SK-N-SH (cell line): ENCODE measurements around the gene CAMKMT. TPM values are rescaled to one million over a fixed set of nuclear protein-coding genes. Genes with fewer than 3 reads are reported as not detected.
A peak's percentile ranks its signal among the peaks of the same experiment; 100 is the strongest.

Experiments used
- CTCF ChIA-PET: fragments of 300-600, 350-600 bp; formaldehyde crosslinking; extraction: SDS; loops from one replicate; lab custom pipeline; 2021; lab: Yijun Ruan, JAX
- POLR2A ChIA-PET: fragments of 350-600 bp; sonication (Branson Sonifier 250); formaldehyde crosslinking; extraction: SDS; loops from one replicate; lab custom pipeline; 2020; ENCODE audit warnings: antibody characterized with exemption, inconsistent platforms; lab: Yijun Ruan, JAX
- DNase-seq: peaks from one replicate; pipeline ENCODE4 v3.0.0; 2012
- H2AFZ ChIP-seq: fragments of 200-600 bp; sonication (generic); 2 replicates; pipeline ENCODE4 v1.8.1; 2016; ENCODE audit warnings: antibody characterized with exemption, mild to moderate bottlenecking, low read depth
- H3F3A ChIP-seq: fragments of 200-600 bp; sonication (generic); replicated peaks from 2 replicates; pipeline ENCODE3; 2016; ENCODE audit warnings: antibody characterized with exemption, mild to moderate bottlenecking; ENCODE audit not compliant: insufficient read depth
- H3K27ac ChIP-seq, 2 experiments: fragments of 200-500 bp in 1 of 2; fragments of 200-600 bp in 1 of 2; sonication (Bioruptor generic) in 1 of 2; sonication (generic), shearing (Covaris generic) in 1 of 2; 2 replicates each; pipeline versions ENCODE4 v1.5.1 to v1.6.1; 2014 to 2016; ENCODE audit warnings: low read depth in 2 of 2, inconsistent platforms in 1 of 2, low read length in 1 of 2, mild to moderate bottlenecking in 1 of 2, mixed read lengths in 1 of 2
- H3K27me3 ChIP-seq: fragments of 200-600 bp; sonication (generic), shearing (Covaris generic); 2 replicates; pipeline ENCODE4 v1.6.1; 2016; ENCODE audit warnings: mixed run types; ENCODE audit not compliant: insufficient read depth
- H3K36me3 ChIP-seq, 2 experiments: fragments of 200-500 bp in 1 of 2; fragments of 200-600 bp in 1 of 2; sonication (Bioruptor generic) in 1 of 2; sonication (generic) in 1 of 2; replicated peaks in 1 of 2; 2 replicates each; pipeline versions ENCODE3 to v1.5.1; 2014 to 2016; ENCODE audit warnings: low read length in 1 of 2, mild to moderate bottlenecking in 1 of 2; ENCODE audit not compliant: insufficient read depth in 2 of 2, control insufficient read depth in 1 of 2
- H3K4me1 ChIP-seq, 2 experiments: fragments of 200-500 bp in 1 of 2; fragments of 200-600 bp in 1 of 2; sonication (Bioruptor generic) in 1 of 2; sonication (generic), shearing (Covaris generic) in 1 of 2; 2 replicates each; pipeline versions ENCODE4 v1.5.1 to v1.6.1; 2014 to 2016; ENCODE audit warnings: low read depth in 1 of 2, low read length in 1 of 2, mixed run types in 1 of 2; ENCODE audit not compliant: insufficient read depth in 2 of 2, control insufficient read depth in 1 of 2
- H3K4me2 ChIP-seq: fragments of 200-600 bp; sonication (generic), shearing (Covaris generic); 2 replicates; pipeline ENCODE4 v1.6.1; 2017; ENCODE audit warnings: mixed run types
- H3K4me3 ChIP-seq, 2 experiments: fragments of 200-500 bp in 1 of 2; fragments of 200-600 bp in 1 of 2; sonication (Bioruptor generic) in 1 of 2; sonication (generic), shearing (Covaris generic) in 1 of 2; 2 replicates each; pipeline versions ENCODE4 v1.5.1 to v1.8.1; 2014 to 2016; ENCODE audit warnings: low read depth in 2 of 2, inconsistent platforms in 1 of 2, low read length in 1 of 2, mild to moderate bottlenecking in 1 of 2, mixed read lengths in 1 of 2, moderate library complexity in 1 of 2
- H3K79me2 ChIP-seq: fragments of 200-600 bp; sonication (generic); 2 replicates; pipeline ENCODE4 v1.8.1; 2017; ENCODE audit warnings: mild to moderate bottlenecking; ENCODE audit not compliant: insufficient read depth
- H3K9ac ChIP-seq: fragments of 200-600 bp; sonication (generic); 2 replicates; pipeline ENCODE4 v1.6.1; 2017; ENCODE audit warnings: mixed run types
- H3K9me2 ChIP-seq: fragments of 200-600 bp; sonication (generic); 2 replicates; pipeline ENCODE4 v1.6.1; 2017; ENCODE audit warnings: mixed run types
- H3K9me3 ChIP-seq: fragments of 200-600 bp; sonication (generic); 2 replicates; pipeline ENCODE4 v1.6.1; 2017; ENCODE audit warnings: mixed run types, mild to moderate bottlenecking, moderate library complexity
- H4K20me1 ChIP-seq: fragments of 200-600 bp; sonication (generic); 2 replicates; pipeline ENCODE4 v1.6.1; 2017; ENCODE audit warnings: mild to moderate bottlenecking, mixed run types; ENCODE audit not compliant: insufficient read depth
- CTCF ChIP-seq: fragments of 200-600 bp; sonication (generic); IDR thresholded peaks from 2 replicates; pipeline ENCODE4 v1.6.1; 2017; ENCODE audit warnings: antibody characterized with exemption, mild to moderate bottlenecking, moderate library complexity
- FOSL2 ChIP-seq: IDR thresholded peaks from 2 replicates; pipeline ENCODE4 v1.4.0; 2012; ENCODE audit warnings: low read depth, mild to moderate bottlenecking, moderate library complexity, borderline replicate concordance
- GABPA ChIP-seq: IDR thresholded peaks from 2 replicates; pipeline ENCODE4 v1.4.0; 2012; ENCODE audit warnings: low read depth, mild to moderate bottlenecking
- NFIC ChIP-seq: IDR thresholded peaks from 2 replicates; pipeline ENCODE4 v1.4.0; 2012; ENCODE audit warnings: borderline replicate concordance
- NRF1 ChIP-seq: IDR thresholded peaks from 2 replicates; pipeline ENCODE4 v1.6.1; 2012; ENCODE audit warnings: low read depth, mild to moderate bottlenecking, low read length
- PBX3 ChIP-seq: IDR thresholded peaks from 2 replicates; pipeline ENCODE4; 2012
- RCOR1 ChIP-seq: fragments of 150-350 bp; IDR thresholded peaks from 2 replicates; pipeline ENCODE4 v1.6.1; 2017; ENCODE audit warnings: antibody characterized with exemption, low read length
- REST ChIP-seq: IDR thresholded peaks from 2 replicates; pipeline ENCODE4 v1.6.1; 2012; ENCODE audit warnings: mild to moderate bottlenecking, low read depth, low read length, moderate library complexity
- SIN3A ChIP-seq: IDR thresholded peaks from 2 replicates; pipeline ENCODE4 v1.6.1; 2012; ENCODE audit warnings: low read depth, mild to moderate bottlenecking, low read length, moderate library complexity, borderline replicate concordance
- SMC3 ChIP-seq: IDR thresholded peaks from 2 replicates; pipeline ENCODE4 v1.6.1; 2012; ENCODE audit warnings: low read depth, low read length, improper control_type of control experiment
- TCF12 ChIP-seq: IDR thresholded peaks from 2 replicates; pipeline ENCODE4 v1.4.0; 2012
- USF1 ChIP-seq: IDR thresholded peaks from 2 replicates; pipeline ENCODE4 v1.4.0; 2012; ENCODE audit warnings: low read depth, borderline replicate concordance
- ZBTB33 ChIP-seq: IDR thresholded peaks from 2 replicates; pipeline ENCODE4 v1.4.0; 2012; ENCODE audit warnings: low read depth, borderline replicate concordance
- WGBS: methylation state at CpG from one replicate; pipeline ENCODE4 v1.1.6; 2017; ENCODE audit warnings: low lambda C conversion rate; 5-methylcytosine and 5-hydroxymethylcytosine counted together
- polyA plus RNA-seq, 3 experiments: library from polyadenylated mRNA; depleted of rRNA; stranded (reverse); fragments of >200 nt; gene quantifications; 2 replicates each; pipeline ENCODE4 v1.2.3, GENCODE V29; 2012

CAMKMT gene
- polyA plus RNA-seq, 1 of the 3 experiments (the other 2 are of a cell fraction): 5.9 TPM

GRCh38 chr2:44722026-44722625 is 360.4 kb downstream of the CAMKMT start:
- no peaks in the 10 kb centered on the region for H3K27me3 ChIP-seq
- H4K20me1 ChIP-seq: no peaks in the 10 kb centered on the region
- H2AFZ ChIP-seq: no peak overlapping the region
- H3K9ac ChIP-seq: no peak overlapping the region
- no peaks in the 10 kb centered on the region; a peak in 2 of 4 replicates for H3K4me1 ChIP-seq
- no peak overlapping the region; the same call in 1 of the 2 replicates for H3K4me2 ChIP-seq
- H3K79me2 ChIP-seq: no peaks in the 10 kb centered on the region
- no peak for DNase-seq
- no peaks in the 10 kb centered on the region for H3K36me3 ChIP-seq
- no peaks in the 10 kb centered on the region for H3F3A ChIP-seq
- no peaks in the 10 kb centered on the region for H3K9me2 ChIP-seq
- ChIA-PET CTCF (interaction anchor here (1.2 to 1.7 kb wide), 4 partner anchors 62 to 243 kb away, joined by 3 to 12 read pairs (median 6); no protein-coding TSS in a partner anchor), POLR2A (no interaction called here)
- TF ChIP-seq PBX3 (no peak; the same call in 1 of the 2 replicates), FOSL2 (no peak), REST (no peak), USF1 (peak; percentile 32; the same call in 1 of the 2 replicates), SMC3 (no peak), TCF12 (peak; percentile 43; the same call in 1 of the 2 replicates)
- no peak overlapping the region for H3K27ac ChIP-seq
- 46% methylated on average over 1 of the region's 1 CpG for WGBS
- H3K9me3 ChIP-seq: no peaks in the 10 kb centered on the region
- H3K4me3 ChIP-seq: no peak overlapping the region

GRCh38 chr2:44723921-44724320 is 362.2 kb downstream of the CAMKMT start:
- Histone ChIP-seq H3K27me3 (no peaks in the 10 kb centered on the region), H4K20me1 (no peaks in the 10 kb centered on the region), H3K4me3 (no peak overlapping the region), H3K4me2 (no peak overlapping the region), H3K4me1 (no peaks in the 10 kb centered on the region; a peak in 2 of 4 replicates), H3K36me3 (no peaks in the 10 kb centered on the region), H3K9me2 (no peaks in the 10 kb centered on the region), H3K27ac (no peak overlapping the region), H2AFZ (no peak overlapping the region), H3K9ac (no peak overlapping the region), H3F3A (no peaks in the 10 kb centered on the region), H3K79me2 (no peaks in the 10 kb centered on the region), H3K9me3 (no peaks in the 10 kb centered on the region)
- POLR2A ChIA-PET: no interaction called here
- DNase-seq: no peak
- no peak for TF ChIP-seq GABPA
- TF ChIP-seq ZBTB33: no peak
- no peak for TF ChIP-seq NFIC
- TF ChIP-seq NRF1: no peak
- TF ChIP-seq RCOR1: no peak
- TF ChIP-seq CTCF: no peak
- TF ChIP-seq SIN3A: no peak
- CTCF ChIA-PET: interaction anchor here (1.0 to 2.1 kb wide), 6 partner anchors 8 to 245 kb away, joined by 3 to 12 read pairs (median 7); no protein-coding TSS in a partner anchor
- WGBS: 70% methylated on average over 3 of the region's 3 CpGs
